GM19372 (cell line): ENCODE measurements around the gene DCST2.

Source experiments
- ATAC-seq: cut with Tn5 transposase; IDR thresholded peaks from one replicate; pipeline ENCODE4 v1.9.1; 2021; ENCODE audit warnings: mild to moderate bottlenecking, low read depth, moderate library complexity; ENCODE audit not compliant: unreplicated experiment

DCST2 gene

GRCh38 chr1:155030243-155030795 lies 3.3 kb downstream of the DCST2 start:
- ATAC-seq = no peak

GRCh38 chr1:155029513-155030242 lies 3.9 kb downstream of the DCST2 start:
- no peak for ATAC-seq

- no peak for ATAC-seq
Observed at GRCh38 chr1:155026588-155026987, 7.0 kb downstream of the DCST2 start.

GRCh38 chr1:155026154-155026553 lies 7.4 kb downstream of the DCST2 start:
- ATAC-seq = no peak

- no peak for ATAC-seq
Observed at GRCh38 chr1:155024315-155024714, 9.3 kb downstream of the DCST2 start.

- no peak for ATAC-seq
Observed at GRCh38 chr1:155023627-155024026, 10.0 kb downstream of the DCST2 start.

- no peak for ATAC-seq
Observed at GRCh38 chr1:155022927-155023236, 10.7 kb downstream of the DCST2 start.

- ATAC-seq = no peak
Observed at GRCh38 chr1:155022136-155022926, 11.2 kb downstream of the DCST2 start.

- no peak for ATAC-seq
Observed at GRCh38 chr1:155019377-155020245, 14.0 kb downstream of the DCST2 start.

GRCh38 chr1:155018617-155019348 lies 14.8 kb downstream of the DCST2 start:
- ATAC-seq = no peak

GRCh38 chr1:155017946-155018316 lies 15.7 kb downstream of the DCST2 start:
- no peak for ATAC-seq

GRCh38 chr1:155017041-155017945 lies 16.3 kb downstream of the DCST2 start:
- ATAC-seq = no peak

GRCh38 chr1:155016231-155016831 lies 17.2 kb downstream of the DCST2 start:
- ATAC-seq = no peak

GRCh38 chr1:155015527-155016230 lies 17.9 kb downstream of the DCST2 start:
- ATAC-seq = no peak

GRCh38 chr1:155014709-155015508 lies 18.7 kb downstream of the DCST2 start:
- no peak for ATAC-seq

GRCh38 chr1:155013632-155014031 lies 19.9 kb downstream of the DCST2 start:
- no peak for ATAC-seq
